T-helper 9 cell (primary cell): ENCODE data around the gene COQ8B.
"Not testable (repeated sequence)": the region's sequence is repeated elsewhere in the genome, so short reads cannot be mapped to it uniquely, and the experiment has no call there.

Experiments
- DNase-seq: peaks from one replicate; pipeline ENCODE4 v3.0.0-alpha.2; 2020

COQ8B gene

GRCh38 chr19:40741527-40742390 lies 25.1 kb upstream of the COQ8B start:
- no peak for DNase-seq

DNA sequence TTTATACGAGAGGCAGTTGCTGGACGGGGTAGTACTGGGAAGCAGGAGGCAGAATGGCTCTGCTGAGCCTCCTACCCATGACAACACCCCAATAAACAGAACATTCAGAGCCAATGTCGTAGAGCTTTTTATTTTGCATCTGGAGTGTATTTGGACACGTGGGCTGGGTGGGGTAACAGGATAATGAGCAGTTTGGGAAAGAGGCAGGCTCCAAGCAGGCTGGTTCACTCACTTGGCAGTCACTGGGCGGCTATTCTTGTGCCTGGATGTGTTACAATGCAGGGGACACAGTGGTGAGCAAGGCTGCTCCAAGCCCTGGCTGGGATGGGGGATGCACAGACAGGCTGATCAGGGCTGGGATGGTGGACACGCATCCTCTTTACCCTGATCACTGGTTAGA lies 24.1 kb upstream of the COQ8B start:
- no peak for DNase-seq

DNA sequence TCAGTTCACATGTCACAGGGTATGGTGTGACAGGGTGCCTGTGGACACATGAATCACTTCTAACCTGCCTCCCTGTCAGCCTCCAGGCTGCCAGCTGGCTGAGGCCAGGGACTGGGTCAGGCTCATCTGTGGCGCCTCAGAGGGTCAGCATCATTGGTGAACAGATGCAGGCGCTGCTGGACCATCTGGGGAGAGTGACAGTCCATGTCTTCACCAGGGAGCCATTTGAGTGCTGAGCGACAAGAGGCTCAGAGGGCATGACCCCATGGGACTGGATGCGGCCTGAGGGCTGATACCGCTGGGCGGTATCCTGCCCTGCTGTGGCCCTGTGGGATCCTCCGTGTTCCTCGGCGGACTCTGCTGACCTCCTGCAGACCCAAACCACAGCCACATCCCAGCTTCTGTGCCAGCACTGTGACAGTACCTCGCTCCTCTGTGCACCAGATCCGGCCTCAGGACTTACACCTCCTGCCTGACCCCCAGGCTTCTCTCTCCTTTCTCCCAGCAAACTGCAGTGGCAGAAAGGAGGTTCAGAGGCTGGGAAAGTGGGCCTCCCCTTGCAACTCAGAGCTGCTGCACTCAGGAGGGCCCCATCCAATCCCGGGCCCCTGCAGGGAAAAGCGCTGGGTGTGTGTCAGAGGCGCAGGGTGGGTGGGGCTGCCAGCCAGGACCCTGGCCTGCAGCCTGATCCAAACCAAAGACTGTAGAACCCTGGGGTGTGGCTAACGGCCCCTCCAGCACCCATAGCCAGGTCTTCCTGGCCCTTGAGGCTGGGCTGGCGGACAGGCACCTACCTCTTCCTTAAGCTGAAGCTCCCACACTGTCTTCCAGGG lies 23.4 kb upstream of the COQ8B start:
- no peak for DNase-seq

- DNase-seq: no peak
These were observed 22.5 kb upstream of the COQ8B start for GRCh38 chr19:40739030-40739839.

DNA sequence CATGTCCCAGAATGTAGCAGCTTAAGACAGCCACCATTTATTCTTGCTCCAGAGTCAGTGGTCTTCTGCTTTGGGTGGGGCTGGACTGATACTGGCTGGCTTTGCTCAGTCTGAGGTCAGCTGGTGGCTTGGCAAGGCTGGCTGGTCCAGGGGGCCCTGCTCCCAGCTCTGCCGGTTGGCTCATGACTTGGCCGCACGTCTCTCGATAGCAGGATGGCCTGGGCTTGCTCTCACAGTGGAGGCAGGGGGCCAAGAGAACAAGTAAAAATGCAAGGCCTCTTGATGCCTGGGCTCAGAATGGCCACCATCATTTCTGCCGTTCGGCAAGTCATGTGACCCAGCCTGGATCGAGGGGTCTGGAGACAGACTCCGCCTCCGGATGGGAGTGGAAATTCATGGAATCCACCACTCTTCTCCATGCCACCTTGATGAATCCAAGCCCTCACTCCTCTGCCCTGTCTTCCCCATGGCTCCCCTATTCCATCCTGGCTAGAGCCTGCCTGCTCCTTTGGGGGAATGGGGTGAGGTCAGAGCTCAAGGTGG lies 20.5 kb upstream of the COQ8B start:
- no peak for DNase-seq

DNA sequence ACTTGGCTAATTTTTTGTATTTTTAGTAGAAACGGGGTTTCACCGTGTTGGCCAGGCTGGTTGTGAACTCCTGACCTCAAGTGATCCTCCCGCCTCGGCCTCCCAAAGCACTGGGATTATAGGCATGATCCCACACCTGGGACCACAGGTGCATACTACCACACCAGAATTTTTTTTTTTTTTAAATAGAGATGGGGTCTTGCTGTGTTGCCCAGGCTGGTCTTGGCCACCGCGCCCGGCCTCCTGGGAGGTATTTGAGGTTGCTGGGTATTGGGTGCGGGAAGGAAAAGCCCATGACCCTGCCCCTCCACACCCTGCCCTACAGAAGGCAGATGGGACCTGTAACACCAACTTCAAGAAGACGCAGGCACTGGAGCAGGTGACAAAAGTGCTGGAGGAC lies 20.0 kb upstream of the COQ8B start:
- no peak for DNase-seq

DNA sequence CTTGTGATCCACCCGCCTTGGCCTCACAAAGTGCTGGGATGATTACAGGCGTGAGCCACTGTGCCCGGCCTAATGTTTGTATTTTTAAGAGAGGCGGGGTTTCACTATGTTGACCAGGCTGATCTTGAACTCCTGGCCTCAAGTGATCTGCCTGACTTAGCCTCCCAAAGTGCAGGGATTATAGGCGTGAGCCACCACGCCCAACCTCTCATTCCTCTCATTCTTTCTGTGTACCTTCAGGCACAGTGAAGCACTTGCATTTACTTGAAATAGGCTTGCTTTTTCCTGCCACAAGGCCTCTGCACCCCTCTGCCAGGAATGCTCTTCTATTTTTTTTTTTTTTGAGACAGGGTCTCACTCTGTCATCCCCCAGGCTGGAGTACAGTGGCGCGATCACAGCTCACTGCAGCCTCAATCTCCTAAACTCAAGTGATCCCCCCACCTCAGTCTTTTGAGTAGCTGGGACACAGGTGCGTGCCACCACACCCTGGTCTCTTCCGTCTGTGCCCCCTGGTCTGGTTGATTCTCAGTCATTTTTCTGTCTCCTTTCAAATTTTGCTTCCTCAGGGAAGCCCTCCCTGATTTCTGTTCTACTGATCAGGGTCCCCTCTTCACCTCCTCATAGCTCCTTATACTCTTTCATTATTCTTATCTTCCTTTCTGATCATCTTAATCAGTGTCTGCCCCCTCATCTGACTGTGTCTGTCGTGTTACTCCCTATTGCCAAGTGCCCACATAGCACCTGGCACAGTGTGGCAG lies 18.5 kb upstream of the COQ8B start:
- DNase-seq: no peak

GRCh38 chr19:40733149-40733548 lies 16.5 kb upstream of the COQ8B start:
- DNase-seq: no peak

DNA sequence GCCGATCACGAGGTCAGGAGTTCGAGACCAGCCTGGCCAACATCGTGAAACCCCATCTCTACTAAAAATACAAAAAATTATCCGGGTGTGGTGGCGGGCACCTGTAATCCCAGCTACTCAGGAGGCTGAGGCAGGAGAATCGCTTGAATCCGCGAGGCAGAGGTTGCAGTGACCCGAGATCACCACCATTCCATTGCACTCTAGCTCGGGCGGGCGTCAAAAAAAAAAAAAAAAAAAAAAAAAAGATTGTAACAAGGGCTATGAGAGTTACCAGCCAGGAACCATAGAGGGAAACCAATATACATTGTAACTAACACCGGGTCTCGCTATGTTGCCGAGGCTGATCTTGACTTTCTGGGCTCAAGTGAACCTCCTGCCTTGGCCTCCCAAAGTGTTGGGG lies 15.6 kb upstream of the COQ8B start:
- DNase-seq: not testable (repeated sequence)

DNA sequence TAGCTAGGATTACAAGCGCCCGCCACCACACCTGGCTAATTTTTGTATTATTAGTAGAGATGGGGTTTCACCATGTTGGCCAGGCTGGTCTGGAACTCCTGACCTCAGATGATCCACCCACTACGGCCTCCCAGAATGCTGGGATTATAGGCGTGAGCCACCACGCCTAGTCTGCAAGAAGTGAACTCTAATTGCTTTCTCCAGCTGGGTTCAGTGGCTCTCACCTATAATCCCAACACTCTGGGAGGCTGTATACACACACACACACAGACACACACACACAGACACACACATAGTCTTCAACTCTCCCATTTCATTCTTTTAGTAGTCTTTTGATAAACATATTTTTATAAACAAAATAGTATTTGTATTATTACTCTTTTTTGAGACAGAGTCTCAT lies 13.4 kb upstream of the COQ8B start:
- DNase-seq: not testable (repeated sequence)

DNA sequence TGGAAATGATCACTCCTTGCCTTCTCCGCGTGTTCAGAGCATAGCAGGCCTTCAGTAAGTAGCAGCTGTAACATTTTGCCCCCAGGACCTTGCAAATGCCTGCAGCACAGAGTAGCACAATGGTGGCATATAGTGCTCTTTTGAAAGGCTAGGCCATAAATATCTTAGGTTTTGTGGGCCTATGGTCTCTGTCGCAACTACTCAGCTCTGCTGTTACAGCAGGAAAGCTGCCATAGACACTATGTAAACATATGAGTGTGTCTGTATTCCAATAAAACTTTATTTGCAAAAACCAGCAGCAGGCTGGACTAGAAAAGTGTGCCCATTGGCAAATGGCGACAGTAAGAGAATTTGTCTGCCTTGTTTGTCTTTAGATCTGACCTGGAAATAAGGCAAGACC lies 9.6 kb upstream of the COQ8B start:
- no peak for DNase-seq

- no peak for DNase-seq
These were observed 8.2 kb upstream of the COQ8B start for GRCh38 chr19:40724855-40725254.

GRCh38 chr19:40724315-40724714 lies 7.6 kb upstream of the COQ8B start:
- DNase-seq: no peak

DNA sequence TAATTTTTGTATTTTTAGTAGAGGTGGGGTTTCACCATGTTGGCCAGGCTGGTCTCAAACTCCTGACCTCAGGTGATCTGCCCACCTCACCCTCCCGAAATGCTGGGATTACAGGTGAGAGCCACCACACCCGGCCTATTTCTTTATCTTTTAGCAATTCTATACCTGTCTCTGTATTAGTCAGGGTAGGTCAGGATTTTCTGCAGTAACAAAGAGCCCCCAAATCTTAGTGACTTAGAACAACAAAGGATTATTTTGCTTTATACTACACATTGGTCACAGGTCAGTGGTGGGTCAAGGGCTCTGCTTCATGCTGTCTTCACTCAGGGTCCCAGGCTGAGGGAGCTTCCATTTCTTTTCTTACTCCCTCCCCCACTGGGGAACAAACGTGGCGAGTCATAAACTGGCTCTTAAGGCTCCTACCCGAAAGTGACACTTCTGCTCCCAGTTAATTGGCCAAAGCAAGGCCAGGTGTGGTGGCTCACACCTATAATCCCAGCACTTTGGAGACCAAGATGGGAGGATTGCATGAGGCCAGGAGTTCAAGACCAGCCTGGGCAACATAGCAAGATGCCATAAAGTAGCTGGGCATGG lies 7.1 kb upstream of the COQ8B start:
- no peak for DNase-seq

DNA sequence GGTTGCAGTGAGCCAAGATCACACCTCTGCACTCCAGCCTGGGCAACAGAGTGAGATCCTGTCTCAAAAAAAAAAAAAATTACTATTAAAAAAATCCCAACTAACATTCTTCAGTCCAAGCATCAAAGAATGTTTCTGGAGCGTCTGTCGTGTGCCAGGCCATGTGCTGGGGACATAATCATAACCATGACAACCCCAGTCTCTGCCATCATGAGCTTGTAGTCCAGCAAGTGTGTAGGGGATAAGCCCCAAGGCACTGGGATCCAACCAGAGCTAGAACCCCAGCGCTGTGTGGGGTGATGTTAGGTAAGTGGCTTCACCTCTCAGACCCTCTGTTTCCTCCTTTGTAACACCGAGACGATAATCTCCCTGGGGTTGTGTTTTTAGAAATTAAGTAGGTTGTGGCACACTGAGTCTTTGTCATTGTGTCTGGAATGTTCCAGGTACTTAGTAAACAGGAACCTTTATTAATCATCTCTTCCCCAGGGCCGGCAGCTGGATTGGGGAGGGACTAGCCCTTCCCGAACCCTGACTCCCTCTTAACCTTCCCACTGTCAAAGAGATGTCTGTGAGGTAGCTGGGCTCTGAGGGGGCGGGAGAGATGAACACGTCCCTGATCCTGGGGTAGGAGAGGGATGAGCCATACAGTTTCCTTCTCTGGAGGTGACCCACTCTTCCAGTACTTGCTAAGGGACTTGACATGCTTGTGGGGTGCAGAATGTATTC lies 5.4 kb upstream of the COQ8B start:
- DNase-seq: no peak

DNA sequence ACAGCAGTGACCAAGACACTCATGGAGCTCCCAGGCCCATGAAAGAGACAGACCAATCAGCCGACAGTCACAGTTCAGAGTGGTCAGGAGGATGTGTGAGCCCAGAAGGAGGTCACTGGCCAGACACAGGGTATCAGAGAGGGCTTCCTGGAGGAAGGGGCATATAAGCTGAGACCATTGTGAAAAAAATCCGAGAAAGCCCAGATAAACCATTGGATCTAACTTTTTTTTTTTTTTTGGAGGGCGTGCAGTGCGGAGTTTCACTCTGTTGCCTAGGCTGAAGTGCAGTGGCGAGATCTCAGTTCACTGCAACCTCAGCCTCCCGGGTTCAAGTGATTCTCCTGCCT lies 4.4 kb upstream of the COQ8B start:
- DNase-seq: no peak

GRCh38 chr19:40719414-40719894 lies 2.8 kb upstream of the COQ8B start:
- no peak for DNase-seq

DNA sequence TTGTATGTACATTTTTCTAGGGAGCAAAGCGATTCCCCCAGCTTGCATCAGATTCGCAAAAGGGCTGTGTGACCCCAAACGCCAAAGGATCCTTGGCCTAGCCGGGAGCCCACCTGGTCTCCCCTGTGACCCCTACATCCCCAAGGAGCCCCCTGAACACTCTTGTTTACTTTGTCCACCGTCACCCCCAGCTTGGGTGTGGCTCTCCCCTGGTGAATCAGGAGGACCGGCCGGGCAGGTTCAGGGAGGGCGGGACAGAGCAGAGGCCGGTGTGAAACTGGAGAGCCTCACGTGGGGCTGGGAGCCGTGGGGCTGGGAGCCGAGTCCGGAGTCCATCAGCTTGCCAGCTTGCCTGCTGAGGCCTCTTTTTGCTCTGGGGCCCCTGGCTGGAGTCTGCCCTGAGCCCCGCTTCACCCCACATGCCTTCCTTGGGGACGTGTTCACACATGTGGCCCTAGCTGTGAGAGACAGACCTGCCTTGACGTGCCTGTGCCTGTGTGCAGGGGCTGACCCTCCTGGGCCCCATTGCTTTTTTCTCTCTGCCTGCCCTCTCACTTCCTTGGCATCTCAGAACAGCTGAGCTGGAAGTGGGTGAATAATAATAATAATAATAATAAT lies 2.2 kb upstream of the COQ8B start:
- no peak for DNase-seq

GRCh38 chr19:40717880-40718773 lies 1.4 kb upstream of the COQ8B start:
- no peak for DNase-seq
